Measurements from ENCODE around the gene ALKBH5.

The ALKBH5 gene

DNA sequence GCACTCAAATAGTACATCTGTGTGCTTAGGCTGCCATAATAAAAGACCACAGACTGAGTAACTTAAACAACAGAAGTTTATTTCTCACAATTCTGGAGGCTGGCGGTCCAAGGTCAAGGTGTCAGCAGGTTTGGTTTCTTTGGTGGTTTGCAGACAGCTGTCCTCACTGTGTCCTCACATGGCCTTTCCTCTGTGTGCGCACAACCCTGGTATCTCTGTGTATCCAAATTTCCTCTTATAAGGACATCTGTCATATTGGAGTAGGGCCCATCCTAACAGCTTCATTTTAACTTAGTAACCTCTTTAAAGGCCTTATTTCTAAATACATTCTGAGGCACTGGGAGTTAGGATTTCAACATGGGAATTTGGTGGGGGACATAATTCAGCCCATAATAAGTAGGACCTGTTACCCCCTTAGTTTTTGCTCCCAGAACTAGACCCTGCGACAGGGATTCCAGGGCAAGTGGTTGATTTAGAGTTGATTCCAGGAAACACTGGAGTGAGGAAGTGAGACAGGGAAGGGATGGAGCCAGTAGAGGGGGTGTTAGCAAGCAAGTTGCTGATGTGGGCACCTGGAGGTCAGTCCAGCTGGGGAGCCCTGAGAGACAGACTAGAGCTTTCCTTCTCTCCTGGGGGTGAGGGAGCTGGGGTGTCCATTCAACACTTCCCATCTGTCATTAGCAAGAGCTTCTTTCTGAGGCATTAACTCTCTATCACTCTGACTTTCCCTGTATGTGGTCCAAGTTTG is 10.9 kb upstream of the ALKBH5 start:
- Mint-ChIP-seq H3K4me1 (ENCODE audit: low read depth) (peaks cover 4% of the 10 kb centered on the region), H3K27me3 (ENCODE audit: low read depth) (no peaks in the 10 kb centered on the region), H3K9me3 (no peaks in the 10 kb centered on the region), H3K27ac (no peak overlapping the region), H3K4me3 (no peak overlapping the region), H3K36me3 (ENCODE audit: low read depth) (no peaks in the 10 kb centered on the region)

- Mint-ChIP-seq H3K4me1 (ENCODE audit: low read depth) (peaks cover 4% of the 10 kb centered on the region), H3K27me3 (ENCODE audit: low read depth) (no peaks in the 10 kb centered on the region), H3K4me3 (no peak overlapping the region), H3K9me3 (no peaks in the 10 kb centered on the region), H3K36me3 (ENCODE audit: low read depth) (no peaks in the 10 kb centered on the region), H3K27ac (no peak overlapping the region)
These were observed 9.9 kb upstream of the ALKBH5 start for GRCh38 chr17:18173740-18174139.

DNA sequence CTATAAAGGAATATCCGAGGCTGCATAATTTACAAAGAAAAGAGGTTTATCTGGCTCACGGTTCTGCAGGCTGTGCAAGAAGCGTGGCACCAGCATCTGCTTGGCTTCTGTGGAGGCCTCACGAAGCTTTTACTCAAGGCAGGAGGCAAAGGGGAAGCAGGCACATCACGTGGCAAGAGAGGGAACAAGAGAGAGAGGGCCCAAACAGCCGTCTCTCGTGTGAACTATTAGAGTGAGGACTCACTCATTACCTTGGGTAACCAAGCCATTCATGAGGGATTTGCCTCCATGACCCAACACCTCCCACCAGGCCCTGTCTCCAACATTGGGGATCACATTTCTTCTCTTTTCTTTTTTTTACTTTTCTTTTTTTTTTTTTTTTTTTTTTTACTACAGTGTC is 7.5 kb upstream of the ALKBH5 start:
- no peak overlapping the region for H3K27ac Mint-ChIP-seq
- no peaks in the 10 kb centered on the region for H3K9me3 Mint-ChIP-seq
- no peaks in the 10 kb centered on the region for H3K36me3 Mint-ChIP-seq (ENCODE audit: low read depth)
- H3K4me1 Mint-ChIP-seq (ENCODE audit: low read depth) = peaks cover 9% of the 10 kb centered on the region
- no peak overlapping the region for H3K4me3 Mint-ChIP-seq
- no peaks in the 10 kb centered on the region for H3K27me3 Mint-ChIP-seq (ENCODE audit: low read depth)

DNA sequence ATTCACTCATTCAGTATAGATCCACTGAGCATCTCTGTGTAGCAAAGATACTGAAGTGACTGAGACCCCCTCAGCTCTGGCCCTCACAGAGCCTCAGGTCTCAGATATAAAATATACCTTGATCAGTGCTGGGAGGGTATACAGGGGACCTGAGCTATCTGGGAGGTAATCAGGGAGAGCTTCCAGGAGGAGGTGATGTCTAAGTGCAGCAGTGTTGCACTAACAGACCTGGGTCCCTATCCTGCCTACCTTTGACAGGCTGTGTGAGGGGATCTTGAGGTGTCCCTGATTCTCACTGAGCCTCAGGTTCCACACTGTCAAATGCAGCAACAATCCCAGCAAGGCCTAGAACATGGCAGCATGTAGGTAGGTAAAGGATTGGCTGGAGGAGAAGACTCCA is 6.5 kb upstream of the ALKBH5 start:
- Mint-ChIP-seq H3K36me3 (ENCODE audit: low read depth) (no peaks in the 10 kb centered on the region), H3K27ac (no peak overlapping the region), H3K9me3 (no peaks in the 10 kb centered on the region), H3K4me1 (ENCODE audit: low read depth) (peaks cover 16% of the 10 kb centered on the region), H3K4me3 (no peak overlapping the region), H3K27me3 (ENCODE audit: low read depth) (no peaks in the 10 kb centered on the region)

GRCh38 chr17:18177722-18178121 is 5.9 kb upstream of the ALKBH5 start:
- Mint-ChIP-seq H3K27me3 (ENCODE audit: low read depth) (no peaks in the 10 kb centered on the region), H3K4me1 (ENCODE audit: low read depth) (peaks cover 20% of the 10 kb centered on the region), H3K27ac (no peak overlapping the region), H3K9me3 (no peaks in the 10 kb centered on the region), H3K4me3 (no peak overlapping the region), H3K36me3 (ENCODE audit: low read depth) (no peaks in the 10 kb centered on the region)

- Mint-ChIP-seq H3K4me1 (ENCODE audit: low read depth) (peaks cover 16% of the 10 kb centered on the region), H3K9me3 (no peaks in the 10 kb centered on the region), H3K27me3 (ENCODE audit: low read depth) (no peaks in the 10 kb centered on the region), H3K36me3 (ENCODE audit: low read depth) (no peaks in the 10 kb centered on the region), H3K4me3 (no peak overlapping the region), H3K27ac (no peak overlapping the region)
These were observed 4.4 kb upstream of the ALKBH5 start for GRCh38 chr17:18179196-18179595.

- no peaks in the 10 kb centered on the region for H3K9me3 Mint-ChIP-seq
- H3K27ac Mint-ChIP-seq = no peak overlapping the region
- peaks cover 1% of the 10 kb centered on the region for H3K36me3 Mint-ChIP-seq (ENCODE audit: low read depth)
- H3K4me3 Mint-ChIP-seq = no peak overlapping the region
- H3K27me3 Mint-ChIP-seq (ENCODE audit: low read depth) = no peaks in the 10 kb centered on the region
- peaks cover 18% of the 10 kb centered on the region for H3K4me1 Mint-ChIP-seq (ENCODE audit: low read depth)
These were observed 3.8 kb upstream of the ALKBH5 start for GRCh38 chr17:18179804-18180203.

- H3K27me3 Mint-ChIP-seq (ENCODE audit: low read depth) = no peaks in the 10 kb centered on the region
- H3K27ac Mint-ChIP-seq = peak overlapping the region; percentile 98
- peaks cover 29% of the 10 kb centered on the region for H3K4me1 Mint-ChIP-seq (ENCODE audit: low read depth)
- no peaks in the 10 kb centered on the region for H3K9me3 Mint-ChIP-seq
- H3K36me3 Mint-ChIP-seq (ENCODE audit: low read depth) = peaks cover 5% of the 10 kb centered on the region
- no peak overlapping the region for H3K4me3 Mint-ChIP-seq
These were observed 2.3 kb upstream of the ALKBH5 start for GRCh38 chr17:18181358-18181757.

- H3K27ac Mint-ChIP-seq = peak overlapping the region; percentile 98
- no peaks in the 10 kb centered on the region for H3K9me3 Mint-ChIP-seq
- H3K4me3 Mint-ChIP-seq = peak overlapping the region; percentile 91
- H3K36me3 Mint-ChIP-seq (ENCODE audit: low read depth) = peaks cover 11% of the 10 kb centered on the region
- H3K27me3 Mint-ChIP-seq (ENCODE audit: low read depth) = no peaks in the 10 kb centered on the region
- H3K4me1 Mint-ChIP-seq (ENCODE audit: low read depth) = peaks cover 39% of the 10 kb centered on the region
These were observed 1.3 kb upstream of the ALKBH5 start for GRCh38 chr17:18182110-18182977.

GRCh38 chr17:18182978-18183333 is 672 bp upstream of the ALKBH5 start:
- peaks cover 15% of the 10 kb centered on the region for H3K36me3 Mint-ChIP-seq (ENCODE audit: low read depth)
- H3K4me1 Mint-ChIP-seq (ENCODE audit: low read depth) = peaks cover 45% of the 10 kb centered on the region

GRCh38 chr17:18184143-18185031 is 759 bp downstream of the ALKBH5 start:
- H3K4me1 Mint-ChIP-seq (ENCODE audit: low read depth) = peaks cover 52% of the 10 kb centered on the region
- peak overlapping the region; percentile 94 for H3K4me3 Mint-ChIP-seq
- H3K27ac Mint-ChIP-seq = peak overlapping the region; percentile 83
- no peaks in the 10 kb centered on the region for H3K27me3 Mint-ChIP-seq (ENCODE audit: low read depth)
- no peaks in the 10 kb centered on the region for H3K9me3 Mint-ChIP-seq
- H3K36me3 Mint-ChIP-seq (ENCODE audit: low read depth) = peaks cover 23% of the 10 kb centered on the region

More at GRCh38 chr17:18182978-18183333, 672 bp upstream of the ALKBH5 start:
- no peaks in the 10 kb centered on the region for H3K27me3 Mint-ChIP-seq (ENCODE audit: low read depth)
- H3K4me3 Mint-ChIP-seq = peak overlapping the region; percentile 91
- H3K9me3 Mint-ChIP-seq = no peaks in the 10 kb centered on the region
- peak overlapping the region; percentile 98 for H3K27ac Mint-ChIP-seq

DNA sequence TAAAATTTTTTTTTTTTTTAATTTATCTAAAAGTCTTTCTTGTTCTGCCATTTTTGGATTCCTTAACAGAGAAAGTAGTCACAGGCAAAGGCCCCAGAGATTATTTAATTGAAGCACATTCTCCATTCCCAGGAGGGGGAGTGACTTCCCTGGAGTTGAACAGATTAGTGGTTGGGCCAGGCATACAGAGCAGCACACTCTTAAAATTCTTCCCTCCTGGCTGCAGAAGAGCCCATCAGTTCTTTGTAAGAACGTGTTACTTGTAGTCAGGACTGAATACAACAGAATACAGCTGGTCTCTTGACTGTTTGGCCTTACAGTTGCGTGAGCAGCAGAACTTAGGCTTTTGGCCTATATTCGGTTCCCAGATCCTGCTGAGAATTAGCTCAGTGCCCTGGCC is 1.8 kb downstream of the ALKBH5 start:
- Mint-ChIP-seq H3K4me1 (ENCODE audit: low read depth) (peaks cover 57% of the 10 kb centered on the region), H3K27ac (peak overlapping the region; percentile 83)

GRCh38 chr17:18185832-18186626 is 2.4 kb downstream of the ALKBH5 start:
- peak overlapping the region; percentile 83 for H3K27ac Mint-ChIP-seq
- peak overlapping the region; percentile 94 for H3K4me3 Mint-ChIP-seq
- H3K36me3 Mint-ChIP-seq (ENCODE audit: low read depth) = peaks cover 32% of the 10 kb centered on the region
- H3K4me1 Mint-ChIP-seq (ENCODE audit: low read depth) = peaks cover 59% of the 10 kb centered on the region
- no peaks in the 10 kb centered on the region for H3K9me3 Mint-ChIP-seq
- no peaks in the 10 kb centered on the region for H3K27me3 Mint-ChIP-seq (ENCODE audit: low read depth)

More for the DNA sequence above, 1.8 kb downstream of the ALKBH5 start:
- no peaks in the 10 kb centered on the region for H3K27me3 Mint-ChIP-seq (ENCODE audit: low read depth)
- H3K4me3 Mint-ChIP-seq = peak overlapping the region; percentile 94
- peaks cover 29% of the 10 kb centered on the region for H3K36me3 Mint-ChIP-seq (ENCODE audit: low read depth)
- H3K9me3 Mint-ChIP-seq = no peaks in the 10 kb centered on the region

GRCh38 chr17:18186627-18186982 is 3.0 kb downstream of the ALKBH5 start:
- Mint-ChIP-seq H3K36me3 (ENCODE audit: low read depth) (peaks cover 34% of the 10 kb centered on the region), H3K9me3 (no peaks in the 10 kb centered on the region), H3K27ac (no peak overlapping the region), H3K27me3 (ENCODE audit: low read depth) (no peaks in the 10 kb centered on the region), H3K4me3 (peak overlapping the region; percentile 94), H3K4me1 (ENCODE audit: low read depth) (peaks cover 57% of the 10 kb centered on the region)

All from T-helper 1 cell treated with Interleukin-12 subunit alpha and Interleukin-12 subunit beta and Interleukin-4 antibody, amounts not matched to agents 30 μg/mL and 1 μg/mL, for 36 hours (primary cell).